Esophagus squamous epithelium (tissue), 4 donors: ENCODE results near the gene HOXA11.

Experiments
- CTCF ChIP-seq, 6 experiments: fragments of 450-650 bp in 4 of 6; fragments of 200-600 bp in 2 of 6; sonication (generic) in 2 of 6; IDR thresholded peaks; one replicate each; pipeline ENCODE4 v1.5.1; 2016 to 2019; ENCODE audit warnings: antibody characterized with exemption in 6 of 6, mild to moderate bottlenecking in 4 of 6, moderate library complexity in 4 of 6
- POLR2A ChIP-seq, 4 donors: fragments of 450-650 bp; IDR thresholded peaks; one replicate each; pipeline ENCODE4 v1.6.1; 2017; ENCODE audit warnings: antibody characterized with exemption in 4 of 4, mild to moderate bottlenecking in 4 of 4, moderate library complexity in 3 of 4

- TF ChIP-seq CTCF (IDR thresholded peaks at IDR 0.05), result no peak
- no peak for TF ChIP-seq POLR2A (IDR thresholded peaks at IDR 0.05)
Observed at GRCh38 chr7:27182285-27182841, 2.7 kb downstream of the HOXA11 start.
